Measurements from ENCODE around the gene NCOA5.
A peak's percentile ranks its signal among the peaks of the same experiment; 100 is the strongest.

The NCOA5 gene

DNA sequence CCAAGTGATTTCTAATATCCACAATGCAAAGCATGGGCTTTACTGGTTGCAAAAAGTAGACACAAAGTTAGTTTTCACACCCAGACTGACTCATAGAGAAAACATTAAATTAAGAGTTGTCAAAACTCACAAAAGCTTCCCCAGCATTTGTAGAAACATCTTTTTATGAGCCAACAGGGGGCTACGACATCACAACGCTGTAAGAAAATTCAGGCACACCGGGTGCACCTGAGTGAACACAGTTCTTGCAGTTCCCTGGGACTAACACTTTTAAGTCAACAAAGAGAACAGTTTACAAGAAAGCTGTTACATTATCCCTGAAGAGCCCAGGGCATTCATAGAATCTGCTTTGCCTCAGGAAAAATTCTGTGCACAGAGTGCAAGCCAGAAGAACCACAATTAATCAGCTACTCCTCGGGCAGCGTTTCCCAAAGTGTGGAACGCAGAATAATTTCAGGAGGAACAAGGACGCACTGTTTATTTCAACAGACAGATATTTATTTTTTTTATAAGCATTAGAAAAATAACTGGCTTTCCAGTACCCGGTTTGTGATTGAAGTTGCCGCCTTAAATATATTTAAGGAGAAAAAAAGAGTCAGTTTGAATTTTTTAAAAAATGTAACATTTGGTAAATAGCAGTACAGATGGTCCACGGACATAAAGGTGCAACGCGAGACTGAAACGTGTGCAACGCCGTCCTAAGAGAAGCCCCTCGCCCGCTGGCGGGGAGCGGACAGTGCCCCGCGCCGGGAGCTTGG is 1.2 kb downstream of the NCOA5 start:
- DNase-seq, result peak in 1 of 2 experiments; percentile 13

DNA sequence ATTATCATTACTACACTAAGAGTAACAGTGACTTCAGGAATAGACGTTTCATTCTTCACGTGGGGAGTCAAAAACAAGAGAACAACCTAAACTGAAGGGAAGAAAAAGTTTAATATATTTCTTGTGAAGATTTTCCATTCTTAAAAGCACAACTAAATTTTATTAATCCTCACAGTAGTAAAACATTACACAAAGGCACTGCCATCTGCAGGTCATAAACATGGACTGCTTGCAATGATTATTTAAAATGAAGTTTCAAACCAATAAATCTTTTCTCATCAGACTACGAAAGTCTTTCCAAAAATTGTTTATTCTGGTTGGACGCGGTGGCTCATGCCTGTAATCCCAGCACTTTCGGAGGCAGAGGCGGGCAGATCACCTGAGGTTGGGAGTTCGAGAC is 2.6 kb downstream of the NCOA5 start:
- no peak for DNase-seq

DNA sequence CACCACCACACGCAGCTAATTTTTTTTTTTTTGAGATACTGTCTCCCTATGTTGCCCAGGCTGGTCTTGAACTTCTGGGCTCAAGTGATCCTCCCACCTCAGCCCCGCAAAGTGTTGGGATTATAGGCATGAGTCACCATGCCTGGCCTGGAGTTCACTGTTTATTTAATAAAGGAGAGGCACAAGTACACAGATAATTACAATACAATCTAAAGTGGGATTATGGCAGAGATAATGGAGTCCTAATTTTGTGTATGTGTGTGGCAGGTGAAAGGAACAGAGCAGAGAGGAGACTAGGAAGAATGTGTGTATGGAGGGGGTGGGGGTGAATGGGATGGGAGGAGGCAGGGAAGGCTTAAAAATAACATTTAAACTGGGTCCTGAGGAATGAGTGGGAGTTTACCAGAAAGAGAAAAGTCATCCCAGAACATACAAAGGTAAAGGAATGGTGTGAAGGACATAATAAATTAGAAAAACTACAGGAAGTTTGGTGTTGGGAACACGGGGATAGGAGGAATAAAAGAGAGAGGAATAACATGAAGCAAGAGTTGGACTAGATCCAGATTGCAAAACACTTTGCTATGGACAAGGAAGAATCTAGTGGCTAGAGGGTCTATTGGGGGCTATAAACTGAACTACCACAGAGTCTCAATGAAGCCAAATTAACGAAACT is 4.4 kb downstream of the NCOA5 start:
- no peak for DNase-seq

DNA sequence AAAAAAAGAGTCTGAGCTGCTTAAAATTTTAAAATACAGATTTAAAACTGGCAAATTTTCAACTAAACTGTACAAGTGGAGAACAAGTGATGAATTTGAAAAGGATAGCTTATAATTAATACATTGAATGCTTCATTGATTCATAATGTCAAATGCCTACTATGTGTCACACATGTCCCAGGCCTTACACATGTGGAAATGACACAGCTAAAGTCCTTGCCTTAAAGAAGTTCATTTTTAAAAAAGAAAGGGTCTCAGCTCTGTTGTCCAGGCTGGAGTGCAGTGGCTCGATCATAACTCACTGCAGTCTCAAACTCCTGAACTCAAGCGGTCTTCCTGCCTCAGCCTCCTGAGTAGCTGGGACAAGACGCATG is 5.0 kb downstream of the NCOA5 start:
- DNase-seq, result no peak

DNA sequence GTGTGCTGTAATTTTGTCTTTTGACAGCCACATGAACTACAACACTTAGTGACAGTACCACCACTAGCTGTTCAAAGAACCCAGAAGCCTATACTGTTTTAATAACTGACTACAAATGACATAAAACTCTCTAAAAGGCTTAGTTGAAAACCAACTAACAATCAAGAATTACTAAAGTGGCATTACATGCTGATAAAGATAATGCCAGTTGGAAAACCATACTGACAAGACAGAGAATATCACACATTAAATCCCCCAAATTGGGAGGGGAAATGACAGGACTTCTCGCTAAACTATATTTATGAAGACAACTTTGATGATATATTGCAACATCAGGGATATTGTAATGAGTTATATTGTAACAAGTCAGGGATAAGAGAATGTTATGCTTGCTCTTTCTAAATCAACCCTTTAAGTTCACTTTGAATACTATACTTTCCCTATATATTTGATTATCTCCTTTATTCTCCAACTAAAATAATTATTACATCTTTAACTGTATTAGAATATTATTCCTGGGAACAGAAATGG is 6.2 kb downstream of the NCOA5 start:
- DNase-seq, result no peak

DNA sequence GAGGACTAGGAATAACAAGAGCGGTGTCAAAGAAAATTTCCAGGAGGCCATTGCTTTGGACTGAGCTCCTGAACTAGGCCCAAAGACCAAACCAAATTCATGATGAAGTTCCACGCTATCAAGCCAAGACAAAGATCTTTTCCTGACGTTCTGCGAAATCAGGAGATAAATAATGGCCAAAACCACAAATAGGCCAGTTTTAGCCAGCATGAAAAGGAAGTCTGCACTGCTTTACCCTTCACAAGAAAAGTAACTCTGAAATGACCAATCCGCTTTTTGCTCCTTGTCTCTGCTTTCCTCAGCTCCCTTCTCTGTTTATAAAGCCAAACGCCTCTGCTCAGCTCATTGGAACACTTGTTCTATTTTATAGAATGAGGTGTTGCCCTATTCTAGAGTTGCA is 6.7 kb downstream of the NCOA5 start:
- no peak for DNase-seq

DNA sequence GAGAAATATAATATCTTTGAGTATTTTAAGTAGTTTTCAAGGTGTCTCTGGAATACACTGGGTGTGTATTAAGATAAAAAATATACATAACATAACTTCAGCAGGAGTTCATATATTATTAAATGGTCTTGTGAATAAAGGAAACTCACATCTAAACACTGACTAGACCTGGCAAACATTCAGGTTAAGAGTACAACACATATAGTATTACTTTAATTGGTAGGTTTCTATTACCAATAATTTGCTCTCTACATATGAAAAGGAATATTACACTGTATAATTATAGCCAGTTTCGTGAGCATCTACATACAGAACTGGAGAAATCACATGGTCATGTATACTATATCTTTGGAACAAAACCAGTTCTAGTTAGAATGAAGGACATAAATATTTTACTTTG is 8.7 kb downstream of the NCOA5 start:
- DNase-seq, result no peak

DNA sequence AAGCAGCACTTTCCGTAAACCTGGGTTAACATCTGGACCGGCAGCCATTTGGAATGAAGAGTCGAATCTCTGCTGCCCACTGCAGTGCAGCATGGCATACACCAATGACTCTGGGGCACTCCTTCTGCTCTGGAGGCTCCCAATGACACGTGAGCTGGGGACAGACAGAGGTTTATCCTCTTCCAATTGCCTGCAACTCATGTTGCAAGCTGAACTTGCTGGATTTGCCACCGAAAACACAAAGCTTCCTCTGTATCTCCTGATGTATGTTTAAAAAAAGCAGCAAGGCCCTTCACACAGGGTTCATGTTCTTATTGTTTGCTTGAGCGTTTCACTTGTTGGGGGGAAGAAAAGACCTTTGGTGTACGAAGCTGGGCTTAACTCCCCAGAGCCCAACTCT is 10.8 kb downstream of the NCOA5 start:
- no peak for DNase-seq

DNA sequence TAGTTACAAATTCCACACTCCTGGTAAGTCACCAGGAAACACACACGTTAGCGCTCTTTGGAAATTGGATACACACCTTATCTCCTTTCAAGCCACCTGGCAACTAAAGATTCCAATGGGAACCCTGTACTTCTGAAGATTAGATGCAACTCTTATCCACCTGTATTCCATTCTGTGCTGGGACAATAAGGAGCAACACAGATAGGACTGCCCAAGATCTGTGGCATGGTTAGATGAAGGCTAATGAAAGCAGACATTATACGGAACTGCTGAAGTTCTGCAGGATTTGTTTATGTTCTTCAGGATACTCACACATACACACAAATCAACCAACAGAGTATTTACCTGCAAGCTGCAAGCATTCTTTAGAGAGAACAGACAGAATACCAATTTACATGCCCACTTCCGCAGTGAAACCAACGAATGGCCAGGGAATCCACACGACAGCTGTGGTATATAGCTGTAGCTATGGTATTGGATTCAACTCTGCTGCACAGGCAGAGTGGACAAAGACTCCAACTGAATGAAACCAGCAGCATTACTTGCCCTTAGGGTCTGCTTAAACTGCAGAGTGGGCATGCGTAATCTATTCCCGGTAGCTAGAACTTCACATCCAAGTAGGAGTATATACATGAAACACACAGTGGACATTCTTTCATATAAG is 12.0 kb downstream of the NCOA5 start:
- no peak for DNase-seq

DNA sequence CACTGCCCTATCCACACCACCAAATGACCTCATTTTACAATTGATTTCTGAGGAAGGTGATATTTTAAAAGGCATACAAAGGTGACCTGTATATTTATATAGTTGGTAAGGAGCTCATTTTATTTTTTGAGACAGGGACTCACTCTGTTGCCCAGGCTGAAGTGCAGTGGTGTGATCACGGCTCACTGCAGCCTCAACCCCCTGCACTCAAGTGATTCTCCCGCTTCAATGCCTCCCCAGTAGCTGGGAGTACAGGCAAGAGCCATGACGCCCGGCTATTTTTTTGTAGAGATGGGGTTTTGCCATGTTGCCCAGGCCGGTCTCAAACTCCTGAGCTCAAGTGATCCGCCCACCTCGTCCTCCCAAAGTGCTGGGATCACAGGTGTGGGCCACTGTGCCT is 13.0 kb downstream of the NCOA5 start:
- DNase-seq, result no peak

DNA sequence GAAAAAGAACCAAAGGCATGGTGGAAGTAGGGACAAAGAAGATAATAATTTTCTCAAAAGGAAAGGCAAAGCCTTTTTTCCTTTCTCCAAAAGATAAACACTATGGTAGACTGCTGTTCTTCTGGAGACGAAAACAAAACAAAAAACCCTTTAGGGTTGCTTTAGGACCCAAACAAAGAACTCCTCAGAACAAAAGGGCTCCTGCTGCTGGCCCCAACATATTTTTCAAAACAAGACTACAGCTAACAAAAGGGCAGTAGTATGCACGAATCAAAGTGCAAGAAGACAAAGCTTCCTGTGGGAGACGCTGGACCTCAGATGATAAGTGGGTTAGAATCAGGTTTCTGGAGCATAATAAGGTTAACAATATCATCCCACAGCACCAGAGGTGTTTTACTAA is 15.8 kb downstream of the NCOA5 start:
- no peak for DNase-seq

DNA sequence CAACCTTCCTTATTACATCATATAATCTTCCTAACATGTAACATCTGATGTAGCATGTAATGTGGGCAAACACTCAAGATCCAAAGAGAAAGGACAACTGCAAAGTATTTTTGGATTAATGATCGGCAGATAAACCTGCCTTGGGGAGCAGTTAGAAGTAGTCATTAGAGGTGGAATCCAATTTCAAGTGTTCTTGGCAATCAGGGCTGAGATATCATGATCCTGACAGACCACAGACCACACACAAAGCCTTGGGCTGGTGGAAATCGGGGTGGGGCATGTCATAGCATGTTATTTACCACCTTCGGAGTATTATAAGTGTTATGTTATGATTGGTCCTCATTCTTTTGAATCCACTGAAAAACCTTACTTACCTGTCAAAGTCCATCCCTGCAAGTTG is 16.3 kb downstream of the NCOA5 start:
- DNase-seq, result no peak

DNA sequence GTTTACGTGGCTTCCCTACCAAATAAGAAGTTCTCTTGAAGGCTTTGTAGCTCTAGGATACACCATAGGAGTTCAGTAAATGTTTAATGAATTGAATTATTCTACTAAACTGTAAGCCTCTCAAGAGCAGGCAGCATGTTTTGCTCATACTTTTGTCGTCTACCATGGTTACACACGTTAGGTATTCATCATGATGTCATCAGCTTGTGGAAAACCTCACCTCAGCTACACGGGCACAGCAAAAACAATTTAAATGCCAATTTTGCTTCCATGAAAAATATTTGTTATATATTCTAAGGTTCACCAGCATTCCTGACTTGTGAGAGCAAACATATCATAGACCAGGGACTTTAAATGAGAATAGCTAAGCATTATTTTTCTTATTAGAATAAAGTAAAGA is 16.7 kb downstream of the NCOA5 start:
- no peak for DNase-seq

DNA sequence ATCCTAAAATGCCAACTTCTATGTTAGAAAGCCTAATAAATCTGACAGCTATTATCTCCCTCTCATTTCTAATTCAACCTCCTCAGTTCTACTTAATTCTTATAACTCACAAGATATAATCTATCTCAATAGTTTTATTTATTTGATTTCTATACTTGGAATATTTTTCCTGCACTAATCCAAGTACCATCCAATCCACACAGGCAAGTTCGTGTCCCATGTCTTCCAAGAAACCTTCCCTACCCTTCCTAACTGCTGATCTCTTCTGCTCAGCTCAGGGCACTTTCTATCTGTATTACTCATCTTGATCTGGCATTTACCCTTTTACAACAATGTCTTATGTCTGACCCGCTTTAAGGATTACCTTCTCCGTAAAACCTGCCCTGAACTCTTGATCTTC is 18.2 kb downstream of the NCOA5 start:
- no peak for DNase-seq

DNA sequence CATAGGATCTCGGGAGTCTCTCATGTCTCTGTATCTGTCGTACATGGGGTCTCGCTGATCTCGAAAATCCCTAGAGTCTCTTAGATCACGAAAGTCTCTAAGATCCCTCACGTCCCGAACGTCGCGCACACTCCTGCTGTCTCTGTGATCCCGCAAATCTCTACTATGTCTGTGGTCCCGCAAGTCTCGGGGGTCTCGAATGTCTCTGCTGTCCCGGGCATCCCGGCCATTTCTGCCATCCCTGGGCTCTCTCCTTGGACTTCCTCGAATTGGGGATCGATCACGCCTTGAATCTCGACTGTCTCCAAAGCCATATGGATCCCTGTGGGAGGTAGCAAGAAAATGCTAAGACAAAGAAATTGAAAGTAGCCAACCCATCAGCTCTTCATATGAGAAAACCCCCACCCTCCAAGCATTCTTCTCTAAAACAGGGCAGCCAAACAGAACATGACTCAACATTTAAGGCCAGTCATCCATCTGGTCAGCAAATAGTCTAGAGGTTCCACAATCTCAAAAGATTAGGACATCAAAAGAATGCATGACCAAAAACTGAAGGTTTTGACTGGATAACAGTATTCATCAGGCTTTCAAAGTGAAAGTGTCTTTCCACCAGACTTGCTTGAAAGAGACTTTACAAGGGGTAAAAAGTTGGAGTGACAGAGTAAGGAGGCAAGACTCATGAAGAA is 19.4 kb downstream of the NCOA5 start:
- no peak for DNase-seq

DNA sequence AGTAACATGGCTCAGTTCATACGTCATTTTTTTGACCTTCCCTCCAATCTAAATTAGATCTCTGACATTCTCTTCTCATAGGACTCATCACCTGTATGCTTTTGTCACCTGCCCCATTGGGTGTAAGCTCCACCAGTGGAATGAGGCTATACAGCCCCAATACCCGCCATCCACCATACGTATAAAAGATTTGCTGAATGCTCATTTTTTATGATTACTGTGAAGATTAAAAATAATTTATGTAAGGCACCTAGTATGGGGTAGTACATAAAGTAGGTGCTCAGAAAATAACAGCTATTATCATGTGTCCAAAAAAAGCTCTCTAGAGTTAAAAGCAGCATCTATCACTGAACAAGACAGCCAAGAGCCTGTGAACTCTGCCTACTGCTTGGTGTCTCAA is 24.1 kb downstream of the NCOA5 start:
- no peak for DNase-seq

DNA sequence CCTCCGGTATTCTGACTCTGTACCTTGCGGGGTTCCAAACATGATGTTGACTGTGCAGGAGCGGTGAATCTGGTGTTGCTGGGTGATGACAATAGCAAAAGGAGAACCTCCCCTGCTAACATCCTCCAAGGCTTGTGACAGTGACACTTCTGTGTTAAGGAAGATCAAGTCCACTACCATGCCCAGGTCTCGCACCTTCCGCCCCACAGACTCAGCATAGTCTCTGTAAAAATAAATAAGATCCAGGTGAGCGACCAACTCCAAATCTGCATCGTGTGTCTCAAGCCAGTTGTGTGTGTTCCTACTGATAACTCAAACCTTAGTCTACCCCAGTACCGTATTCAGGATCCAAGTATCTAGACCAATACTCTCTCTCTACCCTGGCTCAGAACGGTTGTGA is 24.8 kb downstream of the NCOA5 start:
- no peak for DNase-seq

DNA sequence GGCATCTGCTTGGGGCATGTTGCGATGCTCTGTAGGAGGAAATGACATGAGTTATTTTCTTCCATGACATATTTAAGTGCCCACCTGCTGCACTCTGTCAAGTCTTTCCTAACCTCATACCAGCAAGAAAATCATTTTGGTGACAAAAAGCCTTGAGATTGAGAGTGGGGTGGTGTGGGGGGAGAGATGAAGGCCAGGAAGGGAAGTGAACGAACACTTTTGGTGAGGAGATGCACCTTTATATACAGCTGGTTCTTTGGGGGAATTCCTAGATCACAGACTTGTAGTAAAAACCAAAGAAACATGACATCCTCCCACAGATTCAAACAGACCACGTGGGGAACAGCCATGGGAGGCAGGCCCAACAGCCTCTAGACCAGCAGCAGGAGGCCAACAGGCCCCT is 26.1 kb downstream of the NCOA5 start:
- no peak for DNase-seq

DNA sequence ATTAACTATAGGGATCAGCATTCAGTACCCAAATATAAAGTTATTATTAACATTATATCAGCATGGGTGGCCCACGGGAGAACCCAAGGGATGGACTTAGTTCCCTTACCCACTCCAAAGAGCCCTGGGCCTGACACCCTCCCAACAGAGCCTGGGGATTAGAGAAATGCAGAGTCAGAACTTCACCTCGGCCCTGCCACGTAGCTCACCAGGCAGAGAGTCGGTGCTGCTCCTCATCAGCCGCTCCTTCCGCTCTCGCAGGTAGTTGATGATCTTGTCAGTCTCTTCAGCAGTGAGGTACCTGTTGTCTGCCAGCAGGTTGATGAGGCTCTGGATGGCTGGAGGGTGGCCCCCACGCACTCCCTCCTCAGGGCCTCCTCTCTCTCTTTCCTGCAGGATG is 26.6 kb downstream of the NCOA5 start:
- DNase-seq, result no peak

DNA sequence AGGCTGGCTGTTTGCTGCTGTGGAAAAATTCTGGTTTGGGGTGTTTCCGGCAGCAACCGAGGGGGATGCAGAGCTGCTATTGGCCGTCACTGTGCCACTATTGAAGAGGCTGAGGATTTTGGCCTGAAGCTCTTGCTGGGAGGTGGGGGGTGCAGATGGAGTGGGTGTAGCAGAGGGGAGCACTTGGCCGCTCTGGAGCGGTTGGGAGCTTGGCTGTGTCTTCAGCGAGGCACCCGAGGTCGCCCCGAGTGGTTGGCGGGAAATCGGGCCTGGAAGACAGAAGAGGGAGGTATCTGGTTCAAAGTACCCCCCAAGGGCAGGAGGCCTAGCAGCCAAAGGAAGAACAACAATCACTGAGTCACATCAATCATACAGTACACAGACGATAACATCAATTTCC is 27.1 kb downstream of the NCOA5 start:
- DNase-seq, result no peak

DNA sequence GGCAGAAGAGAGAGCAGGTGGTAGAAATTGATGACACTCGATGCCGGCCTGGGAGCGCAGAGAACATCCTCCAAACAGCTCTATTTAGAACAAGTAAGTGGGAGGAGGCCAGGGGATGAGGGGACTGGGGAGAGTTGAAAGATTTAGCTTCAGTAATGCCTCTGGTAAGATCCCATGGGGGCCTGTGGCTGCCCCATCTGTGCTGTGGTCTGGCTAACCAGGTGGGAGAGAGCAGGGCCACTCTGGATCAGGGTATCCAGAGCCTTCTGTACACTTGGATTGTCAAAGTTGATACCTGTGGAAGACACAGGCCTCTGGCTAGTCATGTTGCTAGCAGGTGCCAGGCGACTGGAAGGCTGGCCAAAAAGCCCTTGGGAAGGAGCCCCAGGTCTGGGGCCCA is 27.6 kb downstream of the NCOA5 start:
- no peak for DNase-seq

DNA sequence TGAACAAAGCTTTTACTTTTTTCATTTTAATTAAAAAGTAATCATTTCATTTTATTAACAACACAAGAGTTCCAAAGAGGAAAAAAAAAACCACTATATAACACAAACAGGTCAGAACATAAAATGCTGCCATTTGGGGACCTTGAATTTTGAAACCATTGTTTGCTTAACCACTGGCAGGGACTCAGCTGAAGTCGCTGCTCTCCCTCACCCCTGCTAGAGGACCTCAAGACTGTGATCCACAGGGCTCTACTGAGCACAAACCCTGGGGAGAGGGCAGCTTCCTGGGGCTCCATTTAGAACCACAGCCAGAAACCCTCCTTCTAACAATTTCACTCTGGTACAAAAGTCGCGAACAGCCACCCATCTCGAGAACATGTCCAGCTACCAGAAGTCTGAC is 28.8 kb downstream of the NCOA5 start:
- no peak for DNase-seq

DNA sequence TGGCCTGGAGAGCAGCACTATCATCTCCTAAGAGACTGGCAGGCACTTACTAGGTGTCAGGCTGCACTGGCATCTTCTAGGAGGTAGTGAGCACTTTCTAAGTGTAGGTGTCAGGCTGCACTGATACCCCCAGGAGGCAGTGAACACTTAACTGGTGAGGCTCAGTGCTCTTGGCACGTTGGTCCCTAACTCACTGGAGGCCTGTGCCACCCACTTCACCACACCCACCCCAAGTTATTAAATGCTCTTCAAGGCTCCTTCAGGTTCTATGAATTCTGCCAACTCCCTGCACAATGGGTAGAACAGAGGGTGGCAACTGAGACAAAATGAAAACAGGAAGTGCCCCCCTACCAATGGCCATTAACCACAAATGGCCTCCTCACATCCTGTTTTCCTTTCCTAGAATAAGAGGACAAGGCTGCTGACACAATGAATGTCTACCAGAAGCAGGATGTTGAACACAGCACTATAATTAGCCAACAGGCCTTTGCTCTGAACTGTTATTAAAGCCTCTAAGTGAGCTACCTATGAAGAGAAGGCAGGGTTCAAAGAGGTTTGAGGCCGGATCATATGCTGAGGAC is 29.4 kb downstream of the NCOA5 start:
- DNase-seq, result no peak
